HepG2 (cell line): ENCODE results near the gene HES1. TPM values are rescaled to one million over a fixed set of nuclear protein-coding genes. Genes with fewer than 3 reads are reported as not detected.
A peak's percentile ranks its signal among the peaks of the same experiment; 100 is the strongest.

Experiments used
- HIVEP1 ChIP-seq: sonication (generic); formaldehyde crosslinking; IDR thresholded peaks from 2 replicates; pipeline ENCODE4 v1.4.0; 2020; ENCODE audit warnings: mild to moderate bottlenecking, missing genetic modification reagents
- HOXD1 ChIP-seq: sonication (generic); formaldehyde crosslinking; IDR thresholded peaks from 2 replicates; pipeline ENCODE4 v1.5.0; 2020; ENCODE audit warnings: missing genetic modification reagents
- MAFK ChIP-seq, 2 experiments: IDR thresholded peaks in 1 of 2; conservative IDR thresholded peaks in 1 of 2; 2 replicates each; pipeline ENCODE4 v1.6.1; 2011; ENCODE audit warnings: improper control_type of control experiment in 2 of 2, low read length in 2 of 2
- NFYB ChIP-seq: sonication (generic); formaldehyde crosslinking; IDR thresholded peaks from 2 replicates; pipeline ENCODE4 v1.4.0; 2020; ENCODE audit warnings: missing genetic modification reagents
- NPAS2 ChIP-seq: sonication (generic); formaldehyde crosslinking; IDR thresholded peaks from 2 replicates; pipeline ENCODE4 v1.8.0; 2022; ENCODE audit warnings: mild to moderate bottlenecking, missing genetic modification reagents, borderline replicate concordance
- PPARG ChIP-seq: conservative IDR thresholded peaks from 2 replicates; pipeline ENCODE4 v1.6.1; 2016; ENCODE audit warnings: missing biosample characterization, missing genetic modification reagents
- ZMAT3 ChIP-seq: sonication (generic); formaldehyde crosslinking; conservative IDR thresholded peaks from 2 replicates; pipeline ENCODE4 v1.7.0; 2021; ENCODE audit warnings: missing genetic modification reagents
- ZNF180 ChIP-seq: sonication (generic); formaldehyde crosslinking; IDR thresholded peaks from 2 replicates; pipeline ENCODE4 v1.4.0; 2020; ENCODE audit warnings: low read depth, missing genetic modification reagents, borderline replicate concordance
- ZNF432 ChIP-seq: sonication (generic); formaldehyde crosslinking; IDR thresholded peaks from 2 replicates; pipeline ENCODE4 v1.5.0; 2020; ENCODE audit warnings: missing genetic modification reagents, mild to moderate bottlenecking, borderline replicate concordance
- ZNF441 ChIP-seq: sonication (generic); formaldehyde crosslinking; IDR thresholded peaks from 2 replicates; pipeline ENCODE4 v1.7.0; 2021; ENCODE audit warnings: missing genetic modification reagents, borderline replicate concordance
- ZNF496 ChIP-seq: sonication (generic); formaldehyde crosslinking; IDR thresholded peaks from 2 replicates; pipeline ENCODE4 v1.8.1; 2023; ENCODE audit warnings: mild to moderate bottlenecking, moderate library complexity, missing genetic modification reagents; ENCODE audit not compliant: insufficient replicate concordance
- polyA plus RNA-seq, 8 experiments: library from polyadenylated mRNA; depleted of rRNA in 3 of 8; stranded (reverse) in 7 of 8; unstranded in 1 of 8; fragments of >200 nt; fragmentation: Illumina TruSeq in 4 of 8; extraction: Trizol in 4 of 8; gene quantifications; 2 replicates each; pipeline versions ENCODE4 v1.2.1 to v1.2.3, GENCODE V29; 2011 to 2016; ENCODE audit warnings: low read depth in 4 of 8, missing spikeins in 1 of 8, mixed read lengths in 1 of 8; ENCODE audit not compliant: insufficient read depth in 1 of 8
- total RNA-seq, 5 experiments: library from RNA; depleted of rRNA; stranded (reverse); fragments of >200 nt; fragmentation: Illumina TruSeq; extraction: Trizol; gene quantifications; 2 replicates each; pipeline ENCODE4 v1.2.3, GENCODE V29; 2016; ENCODE audit warnings: low read depth in 1 of 5
- TF ChIP-seq, protein P1 (sequence below): IDR thresholded peaks from 2 replicates; pipeline ENCODE4 v1.6.1; 2012; ENCODE audit warnings: inconsistent platforms
- TF ChIP-seq, protein P2 (sequence below): sonication (generic); formaldehyde crosslinking; IDR thresholded peaks from 2 replicates; pipeline ENCODE4 v1.4.0; 2020; ENCODE audit warnings: mild to moderate bottlenecking, missing genetic modification reagents
- TF ChIP-seq, protein P3 (sequence below): sonication (generic); formaldehyde crosslinking; IDR thresholded peaks from 2 replicates; pipeline ENCODE4 v1.9.0; 2021; ENCODE audit warnings: missing genetic modification reagents, borderline replicate concordance
- TF ChIP-seq, protein P4 (sequence below): sonication (generic); formaldehyde crosslinking; conservative IDR thresholded peaks from 2 replicates; pipeline ENCODE4 v1.4.0; 2020; ENCODE audit warnings: mild to moderate bottlenecking, missing genetic modification reagents, moderate library complexity
- TF ChIP-seq, protein P5 (sequence below): sonication (generic); formaldehyde crosslinking; IDR thresholded peaks from 2 replicates; pipeline ENCODE4 v1.8.0; 2023; ENCODE audit warnings: mild to moderate bottlenecking, missing genetic modification reagents

Gene HES1
- total and polyA plus RNA-seq, 2 of the 13 experiments (the other 11 are each of a cell fraction or from before 2014, with no cell fraction given), result 15.4 to 19.8 TPM

DNA sequence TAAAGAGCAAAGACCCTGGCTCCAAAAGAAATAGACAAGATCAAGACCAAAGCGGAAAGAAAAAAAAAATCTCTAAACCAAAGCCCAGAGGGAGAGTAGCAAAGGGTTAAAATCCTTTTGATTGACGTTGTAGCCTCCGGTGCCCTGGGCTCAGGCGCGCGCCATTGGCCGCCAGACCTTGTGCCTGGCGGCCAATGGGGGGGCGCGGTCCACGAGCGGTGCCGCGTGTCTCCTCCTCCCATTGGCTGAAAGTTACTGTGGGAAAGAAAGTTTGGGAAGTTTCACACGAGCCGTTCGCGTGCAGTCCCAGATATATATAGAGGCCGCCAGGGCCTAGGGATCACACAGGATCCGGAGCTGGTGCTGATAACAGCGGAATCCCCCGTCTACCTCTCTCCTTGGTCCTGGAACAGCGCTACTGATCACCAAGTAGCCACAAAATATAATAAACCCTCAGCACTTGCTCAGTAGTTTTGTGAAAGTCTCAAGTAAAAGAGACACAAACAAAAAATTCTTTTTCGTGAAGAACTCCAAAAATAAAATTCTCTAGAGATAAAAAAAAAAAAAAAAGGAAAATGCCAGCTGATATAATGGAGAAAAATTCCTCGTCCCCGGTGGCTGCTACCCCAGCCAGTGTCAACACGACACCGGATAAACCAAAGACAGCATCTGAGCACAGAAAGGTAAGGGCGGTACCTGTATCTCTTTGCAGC is at the start of gene HES1 (continued):
- TF ChIP-seq NFYB (CRISPR knock-in tag), result peak; percentile 90
- TF ChIP-seq, protein P1, sequence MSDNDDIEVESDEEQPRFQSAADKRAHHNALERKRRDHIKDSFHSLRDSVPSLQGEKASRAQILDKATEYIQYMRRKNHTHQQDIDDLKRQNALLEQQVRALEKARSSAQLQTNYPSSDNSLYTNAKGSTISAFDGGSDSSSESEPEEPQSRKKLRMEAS, result peak; percentile 94
- 0 out of 2 replicates have a peak, but pooled peaks have one; percentile 20 for TF ChIP-seq ZNF180 (CRISPR knock-in tag)
- TF ChIP-seq, protein P2, sequence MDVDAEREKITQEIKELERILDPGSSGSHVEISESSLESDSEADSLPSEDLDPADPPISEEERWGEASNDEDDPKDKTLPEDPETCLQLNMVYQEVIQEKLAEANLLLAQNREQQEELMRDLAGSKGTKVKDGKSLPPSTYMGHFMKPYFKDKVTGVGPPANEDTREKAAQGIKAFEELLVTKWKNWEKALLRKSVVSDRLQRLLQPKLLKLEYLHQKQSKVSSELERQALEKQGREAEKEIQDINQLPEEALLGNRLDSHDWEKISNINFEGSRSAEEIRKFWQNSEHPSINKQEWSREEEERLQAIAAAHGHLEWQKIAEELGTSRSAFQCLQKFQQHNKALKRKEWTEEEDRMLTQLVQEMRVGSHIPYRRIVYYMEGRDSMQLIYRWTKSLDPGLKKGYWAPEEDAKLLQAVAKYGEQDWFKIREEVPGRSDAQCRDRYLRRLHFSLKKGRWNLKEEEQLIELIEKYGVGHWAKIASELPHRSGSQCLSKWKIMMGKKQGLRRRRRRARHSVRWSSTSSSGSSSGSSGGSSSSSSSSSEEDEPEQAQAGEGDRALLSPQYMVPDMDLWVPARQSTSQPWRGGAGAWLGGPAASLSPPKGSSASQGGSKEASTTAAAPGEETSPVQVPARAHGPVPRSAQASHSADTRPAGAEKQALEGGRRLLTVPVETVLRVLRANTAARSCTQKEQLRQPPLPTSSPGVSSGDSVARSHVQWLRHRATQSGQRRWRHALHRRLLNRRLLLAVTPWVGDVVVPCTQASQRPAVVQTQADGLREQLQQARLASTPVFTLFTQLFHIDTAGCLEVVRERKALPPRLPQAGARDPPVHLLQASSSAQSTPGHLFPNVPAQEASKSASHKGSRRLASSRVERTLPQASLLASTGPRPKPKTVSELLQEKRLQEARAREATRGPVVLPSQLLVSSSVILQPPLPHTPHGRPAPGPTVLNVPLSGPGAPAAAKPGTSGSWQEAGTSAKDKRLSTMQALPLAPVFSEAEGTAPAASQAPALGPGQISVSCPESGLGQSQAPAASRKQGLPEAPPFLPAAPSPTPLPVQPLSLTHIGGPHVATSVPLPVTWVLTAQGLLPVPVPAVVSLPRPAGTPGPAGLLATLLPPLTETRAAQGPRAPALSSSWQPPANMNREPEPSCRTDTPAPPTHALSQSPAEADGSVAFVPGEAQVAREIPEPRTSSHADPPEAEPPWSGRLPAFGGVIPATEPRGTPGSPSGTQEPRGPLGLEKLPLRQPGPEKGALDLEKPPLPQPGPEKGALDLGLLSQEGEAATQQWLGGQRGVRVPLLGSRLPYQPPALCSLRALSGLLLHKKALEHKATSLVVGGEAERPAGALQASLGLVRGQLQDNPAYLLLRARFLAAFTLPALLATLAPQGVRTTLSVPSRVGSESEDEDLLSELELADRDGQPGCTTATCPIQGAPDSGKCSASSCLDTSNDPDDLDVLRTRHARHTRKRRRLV, result no peak
- no peak for TF ChIP-seq MAFK (conservative IDR thresholded peaks at IDR 0.05 in 1 of 2, IDR thresholded peaks at IDR 0.05 in 1 of 2; ENCODE audit: low read length in 2 of 2)
- TF ChIP-seq ZNF496 (CRISPR knock-in tag), result no peak
- TF ChIP-seq, protein P3, sequence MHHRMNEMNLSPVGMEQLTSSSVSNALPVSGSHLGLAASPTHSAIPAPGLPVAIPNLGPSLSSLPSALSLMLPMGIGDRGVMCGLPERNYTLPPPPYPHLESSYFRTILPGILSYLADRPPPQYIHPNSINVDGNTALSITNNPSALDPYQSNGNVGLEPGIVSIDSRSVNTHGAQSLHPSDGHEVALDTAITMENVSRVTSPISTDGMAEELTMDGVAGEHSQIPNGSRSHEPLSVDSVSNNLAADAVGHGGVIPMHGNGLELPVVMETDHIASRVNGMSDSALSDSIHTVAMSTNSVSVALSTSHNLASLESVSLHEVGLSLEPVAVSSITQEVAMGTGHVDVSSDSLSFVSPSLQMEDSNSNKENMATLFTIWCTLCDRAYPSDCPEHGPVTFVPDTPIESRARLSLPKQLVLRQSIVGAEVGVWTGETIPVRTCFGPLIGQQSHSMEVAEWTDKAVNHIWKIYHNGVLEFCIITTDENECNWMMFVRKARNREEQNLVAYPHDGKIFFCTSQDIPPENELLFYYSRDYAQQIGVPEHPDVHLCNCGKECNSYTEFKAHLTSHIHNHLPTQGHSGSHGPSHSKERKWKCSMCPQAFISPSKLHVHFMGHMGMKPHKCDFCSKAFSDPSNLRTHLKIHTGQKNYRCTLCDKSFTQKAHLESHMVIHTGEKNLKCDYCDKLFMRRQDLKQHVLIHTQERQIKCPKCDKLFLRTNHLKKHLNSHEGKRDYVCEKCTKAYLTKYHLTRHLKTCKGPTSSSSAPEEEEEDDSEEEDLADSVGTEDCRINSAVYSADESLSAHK (CRISPR knock-in tag), result no peak
- no peak for TF ChIP-seq ZMAT3 (CRISPR knock-in tag)
- TF ChIP-seq ZNF432 (CRISPR knock-in tag), result no peak
- peak; percentile 86 for TF ChIP-seq HOXD1 (CRISPR knock-in tag)
- TF ChIP-seq, protein P4, sequence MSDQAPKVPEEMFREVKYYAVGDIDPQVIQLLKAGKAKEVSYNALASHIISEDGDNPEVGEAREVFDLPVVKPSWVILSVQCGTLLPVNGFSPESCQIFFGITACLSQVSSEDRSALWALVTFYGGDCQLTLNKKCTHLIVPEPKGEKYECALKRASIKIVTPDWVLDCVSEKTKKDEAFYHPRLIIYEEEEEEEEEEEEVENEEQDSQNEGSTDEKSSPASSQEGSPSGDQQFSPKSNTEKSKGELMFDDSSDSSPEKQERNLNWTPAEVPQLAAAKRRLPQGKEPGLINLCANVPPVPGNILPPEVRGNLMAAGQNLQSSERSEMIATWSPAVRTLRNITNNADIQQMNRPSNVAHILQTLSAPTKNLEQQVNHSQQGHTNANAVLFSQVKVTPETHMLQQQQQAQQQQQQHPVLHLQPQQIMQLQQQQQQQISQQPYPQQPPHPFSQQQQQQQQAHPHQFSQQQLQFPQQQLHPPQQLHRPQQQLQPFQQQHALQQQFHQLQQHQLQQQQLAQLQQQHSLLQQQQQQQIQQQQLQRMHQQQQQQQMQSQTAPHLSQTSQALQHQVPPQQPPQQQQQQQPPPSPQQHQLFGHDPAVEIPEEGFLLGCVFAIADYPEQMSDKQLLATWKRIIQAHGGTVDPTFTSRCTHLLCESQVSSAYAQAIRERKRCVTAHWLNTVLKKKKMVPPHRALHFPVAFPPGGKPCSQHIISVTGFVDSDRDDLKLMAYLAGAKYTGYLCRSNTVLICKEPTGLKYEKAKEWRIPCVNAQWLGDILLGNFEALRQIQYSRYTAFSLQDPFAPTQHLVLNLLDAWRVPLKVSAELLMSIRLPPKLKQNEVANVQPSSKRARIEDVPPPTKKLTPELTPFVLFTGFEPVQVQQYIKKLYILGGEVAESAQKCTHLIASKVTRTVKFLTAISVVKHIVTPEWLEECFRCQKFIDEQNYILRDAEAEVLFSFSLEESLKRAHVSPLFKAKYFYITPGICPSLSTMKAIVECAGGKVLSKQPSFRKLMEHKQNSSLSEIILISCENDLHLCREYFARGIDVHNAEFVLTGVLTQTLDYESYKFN (CRISPR knock-in tag), result peak; percentile 46; the same call in 1 of the 2 replicates
- TF ChIP-seq HIVEP1 (CRISPR knock-in tag), result peak; percentile 87
- TF ChIP-seq NPAS2 (CRISPR knock-in tag), result no peak
- 0 out of 2 replicates have a peak, but pooled peaks have one; percentile 40 for TF ChIP-seq PPARG (CRISPR knock-in tag)
- TF ChIP-seq, protein P5, sequence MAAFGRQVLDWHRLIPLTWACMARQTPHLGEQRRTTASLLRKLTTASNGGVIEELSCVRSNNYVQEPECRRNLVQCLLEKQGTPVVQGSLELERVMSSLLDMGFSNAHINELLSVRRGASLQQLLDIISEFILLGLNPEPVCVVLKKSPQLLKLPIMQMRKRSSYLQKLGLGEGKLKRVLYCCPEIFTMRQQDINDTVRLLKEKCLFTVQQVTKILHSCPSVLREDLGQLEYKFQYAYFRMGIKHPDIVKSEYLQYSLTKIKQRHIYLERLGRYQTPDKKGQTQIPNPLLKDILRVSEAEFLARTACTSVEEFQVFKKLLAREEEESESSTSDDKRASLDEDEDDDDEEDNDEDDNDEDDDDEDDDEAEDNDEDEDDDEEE, result peak; percentile 48; the same call in 1 of the 2 replicates
- peak; percentile 57; the same call in 1 of the 2 replicates for TF ChIP-seq ZNF441
